ENCODE measurements around the gene APOE.

Gene APOE

GRCh38 chr19:44927746-44928145, 22.1 kb downstream of the APOE start:
- no peak for TF ChIP-seq CTCF (IDR thresholded peaks at IDR 0.05)
- Mint-ChIP-seq H3K4me3 (no peak overlapping the region), H3K36me3 (ENCODE audit: low read depth) (no peaks in the 10 kb centered on the region), H3K4me1 (peaks cover 27% of the 10 kb centered on the region), H3K27ac (no peak overlapping the region), H3K9me3 (no peaks in the 10 kb centered on the region), H3K27me3 (ENCODE audit: low read depth, poor library complexity) (peaks cover 12% of the 10 kb centered on the region)
- DNase-seq: no peak

- peaks cover 10% of the 10 kb centered on the region for H3K27me3 Mint-ChIP-seq (ENCODE audit: low read depth, poor library complexity)
- H3K4me1 Mint-ChIP-seq: peaks cover 26% of the 10 kb centered on the region
- no peak for TF ChIP-seq CTCF (IDR thresholded peaks at IDR 0.05)
- no peak for DNase-seq
- no peaks in the 10 kb centered on the region for H3K36me3 Mint-ChIP-seq (ENCODE audit: low read depth)
- H3K9me3 Mint-ChIP-seq: no peaks in the 10 kb centered on the region
- H3K4me3 Mint-ChIP-seq: no peak overlapping the region
- H3K27ac Mint-ChIP-seq: no peak overlapping the region
Observed at GRCh38 chr19:44930088-44930487, 24.5 kb downstream of the APOE start.

DNA sequence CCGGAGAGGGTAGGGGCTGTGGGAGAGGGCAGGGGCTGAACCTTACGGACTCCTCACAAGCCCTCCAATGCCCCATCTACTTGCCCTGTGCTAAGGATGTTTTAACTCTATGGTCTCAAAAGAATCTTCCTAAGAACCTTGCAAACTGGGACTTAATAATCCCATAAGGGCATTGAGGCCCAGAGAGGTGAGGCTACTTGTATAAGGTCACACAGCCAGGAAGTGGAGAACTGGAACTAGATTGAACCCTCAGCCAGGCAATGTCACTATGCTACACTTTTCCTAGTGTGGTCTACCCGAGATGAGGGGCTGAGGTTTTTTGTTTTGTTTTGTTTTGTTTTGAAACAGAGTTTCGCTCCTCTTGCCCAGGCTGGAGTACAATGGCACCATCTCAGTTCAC, 25.9 kb downstream of the APOE start:
- no peak for TF ChIP-seq CTCF (IDR thresholded peaks at IDR 0.05)
- no peak for DNase-seq
- no peak overlapping the region for H3K27ac Mint-ChIP-seq
- no peak overlapping the region for H3K4me3 Mint-ChIP-seq
- peaks cover 8% of the 10 kb centered on the region for H3K27me3 Mint-ChIP-seq (ENCODE audit: low read depth, poor library complexity)
- no peaks in the 10 kb centered on the region for H3K36me3 Mint-ChIP-seq (ENCODE audit: low read depth)
- peaks cover 19% of the 10 kb centered on the region for H3K4me1 Mint-ChIP-seq
- no peaks in the 10 kb centered on the region for H3K9me3 Mint-ChIP-seq

DNA sequence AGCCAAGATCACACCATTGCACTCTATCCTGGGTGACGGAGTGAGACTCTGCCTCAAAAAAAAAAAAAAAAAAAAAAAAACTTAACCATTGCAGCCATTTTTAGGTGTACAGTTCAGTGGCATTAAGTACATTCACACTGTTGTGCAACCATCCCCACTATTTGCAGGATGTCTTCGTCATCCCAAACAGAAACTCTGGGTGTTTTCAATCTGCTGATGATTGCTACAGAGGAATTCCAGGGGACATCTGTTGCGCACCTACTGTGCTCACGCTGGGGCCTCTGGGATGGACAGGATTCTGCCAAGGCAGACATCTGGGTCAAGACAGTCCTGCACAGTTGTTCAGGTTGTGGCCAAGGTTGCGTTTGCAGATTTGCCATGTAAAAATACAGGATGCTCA, 34.1 kb downstream of the APOE start:
- Mint-ChIP-seq H3K9me3 (no peaks in the 10 kb centered on the region), H3K27ac (no peak overlapping the region), H3K4me3 (no peak overlapping the region), H3K36me3 (ENCODE audit: low read depth) (no peaks in the 10 kb centered on the region), H3K4me1 (peaks cover 39% of the 10 kb centered on the region), H3K27me3 (ENCODE audit: low read depth, poor library complexity) (peaks cover 10% of the 10 kb centered on the region)
- no peak for DNase-seq
- TF ChIP-seq CTCF (IDR thresholded peaks at IDR 0.05): no peak

GRCh38 chr19:44942067-44942571, 36.5 kb downstream of the APOE start, which contains the start of gene APOC4:
Gene APOC4, plus strand, starts transcription at chr19:44942237. Its CDS starts 41 bp downstream, at chr19:44942278.
- no peak for TF ChIP-seq CTCF (IDR thresholded peaks at IDR 0.05)
- H3K4me3 Mint-ChIP-seq: peak within 1 kb of the TSS; percentile 4
- no peak for DNase-seq
- peaks cover 33% of the 10 kb centered on the region for H3K4me1 Mint-ChIP-seq
- H3K27ac Mint-ChIP-seq: peak within 1 kb of the TSS; percentile 96
- H3K9me3 Mint-ChIP-seq: no peaks in the 10 kb centered on the region
- peaks cover 8% of the 10 kb centered on the region for H3K27me3 Mint-ChIP-seq (ENCODE audit: low read depth, poor library complexity)
- H3K36me3 Mint-ChIP-seq (ENCODE audit: low read depth): no peaks in the 10 kb centered on the region

GRCh38 chr19:44943801-44944249, 38.2 kb downstream of the APOE start:
- Mint-ChIP-seq H3K36me3 (ENCODE audit: low read depth) (no peaks in the 10 kb centered on the region), H3K4me1 (peaks cover 33% of the 10 kb centered on the region), H3K4me3 (no peak overlapping the region), H3K27ac (peak overlapping the region; percentile 92), H3K9me3 (no peaks in the 10 kb centered on the region), H3K27me3 (ENCODE audit: low read depth, poor library complexity) (peaks cover 7% of the 10 kb centered on the region)
- no peak for TF ChIP-seq CTCF (IDR thresholded peaks at IDR 0.05)
- DNase-seq: no peak

Data from nephron progenitor cell (in vitro differentiated cells).